Lower leg skin (tissue), 3 donors: ENCODE results near the gene BCL7A.

Source experiments
- CTCF ChIP-seq, 3 donors: fragments of 450-650 bp; IDR thresholded peaks; one replicate each; pipeline ENCODE4 v1.5.1; 2016; ENCODE audit warnings: antibody characterized with exemption in 3 of 3, mild to moderate bottlenecking in 3 of 3, moderate library complexity in 2 of 3
- POLR2A ChIP-seq, 2 donors: fragments of 450-650 bp; IDR thresholded peaks; one replicate each; pipeline ENCODE4 v1.6.1; 2016 to 2017; ENCODE audit warnings: antibody characterized with exemption in 2 of 2, mild to moderate bottlenecking in 1 of 2, moderate library complexity in 1 of 2

DNA sequence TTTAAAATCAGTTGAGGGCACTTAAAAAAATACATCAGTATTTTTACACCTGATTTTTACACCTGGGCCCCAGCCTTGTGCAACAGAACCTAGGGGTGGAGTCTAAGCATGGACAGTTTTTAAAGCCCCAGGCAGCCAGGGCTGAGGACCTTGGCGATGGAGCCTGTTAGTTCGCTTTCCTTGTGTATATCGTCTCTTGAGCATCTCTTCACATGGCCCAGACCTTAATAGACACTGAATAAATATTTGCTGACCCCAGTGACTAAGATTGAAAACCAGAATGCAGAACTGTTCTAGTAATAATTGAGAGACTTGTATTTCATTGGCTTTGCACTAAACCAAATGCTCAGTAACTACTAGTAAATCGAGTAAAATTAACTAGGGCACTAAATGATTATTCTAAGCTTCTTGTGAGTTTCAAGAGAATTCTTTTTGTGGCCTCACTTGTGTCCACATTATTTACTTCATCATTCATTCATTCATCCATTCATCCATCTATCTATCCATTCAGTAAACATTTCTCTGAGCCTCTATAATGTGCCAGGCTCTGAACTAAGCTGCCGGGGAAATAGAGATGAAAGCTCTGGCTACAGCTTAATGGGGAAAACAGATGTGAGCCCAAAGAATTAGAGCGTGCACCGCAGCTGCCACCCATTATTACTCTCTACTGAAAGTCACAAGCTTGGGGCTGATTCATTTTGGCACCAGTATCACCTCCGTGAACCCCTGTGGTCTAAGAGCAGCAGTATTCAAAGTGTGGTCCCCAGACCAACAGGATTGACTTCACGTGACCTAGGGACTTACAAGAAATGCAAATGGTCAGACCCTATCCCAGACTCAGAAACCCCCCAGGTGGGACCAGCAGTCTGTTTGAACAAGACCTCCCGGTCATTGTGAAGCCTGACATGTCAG, 30.7 kb upstream of the BCL7A start:
- TF ChIP-seq POLR2A (IDR thresholded peaks at IDR 0.05), result no peak
- no peak for TF ChIP-seq CTCF (IDR thresholded peaks at IDR 0.05)
